ENCODE measurements around the gene CDIPT. TPM values are rescaled to one million over a fixed set of nuclear protein-coding genes. Genes with fewer than 3 reads are reported as not detected.
A peak's percentile ranks its signal among the peaks of the same experiment; 100 is the strongest.

The CDIPT gene
- total RNA-seq, 1 donor from 2014 or later = 37.5 TPM

- Mint-ChIP-seq H3K4me1 (peaks cover 19% of the 10 kb centered on the region), H3K9me3 (no peaks in the 10 kb centered on the region), H3K27me3 (ENCODE audit: low read depth) (peaks cover 4% of the 10 kb centered on the region), H3K36me3 (ENCODE audit: low read depth) (peaks cover under 1% of the 10 kb centered on the region), H3K27ac (ENCODE audit: unreplicated experiment) (no peak overlapping the region), H3K4me3 (no peak overlapping the region)
- no peak for TF ChIP-seq CTCF (conservative IDR thresholded peaks at IDR 0.05)
- DNase-seq (ENCODE audit: low read depth, low spot score) = no peak
These were observed 38.4 kb downstream of the CDIPT start for GRCh38 chr16:29824589-29825144.

GRCh38 chr16:29821643-29822115 lies 41.3 kb downstream of the CDIPT start:
- H3K4me3 Mint-ChIP-seq = peak overlapping the region; percentile 59
- no peak for TF ChIP-seq CTCF (conservative IDR thresholded peaks at IDR 0.05)
- peaks cover 42% of the 10 kb centered on the region for H3K4me1 Mint-ChIP-seq
- peaks cover 11% of the 10 kb centered on the region for H3K36me3 Mint-ChIP-seq (ENCODE audit: low read depth)
- H3K9me3 Mint-ChIP-seq = no peaks in the 10 kb centered on the region
- H3K27me3 Mint-ChIP-seq (ENCODE audit: low read depth) = no peaks in the 10 kb centered on the region
- DNase-seq (ENCODE audit: low read depth, low spot score) = no peak
- H3K27ac Mint-ChIP-seq (ENCODE audit: unreplicated experiment) = no peak overlapping the region

GRCh38 chr16:29820730-29821642 lies 42.0 kb downstream of the CDIPT start:
- H3K9me3 Mint-ChIP-seq = no peaks in the 10 kb centered on the region
- H3K36me3 Mint-ChIP-seq (ENCODE audit: low read depth) = peaks cover 11% of the 10 kb centered on the region
- H3K27me3 Mint-ChIP-seq (ENCODE audit: low read depth) = peaks cover under 1% of the 10 kb centered on the region
- no peak for TF ChIP-seq CTCF (conservative IDR thresholded peaks at IDR 0.05)
- H3K27ac Mint-ChIP-seq (ENCODE audit: unreplicated experiment) = no peak overlapping the region
- H3K4me3 Mint-ChIP-seq = peak overlapping the region; percentile 38
- no peak for DNase-seq (ENCODE audit: low read depth, low spot score)
- peaks cover 45% of the 10 kb centered on the region for H3K4me1 Mint-ChIP-seq

GRCh38 chr16:29820271-29820701 lies 42.7 kb downstream of the CDIPT start, which contains the start of gene MVP:
Gene MVP, plus strand, starts transcription at chr16:29820462. Its CDS starts 10,088 bp downstream, at chr16:29830550.
- no peak for DNase-seq (ENCODE audit: low read depth, low spot score)
- peak within 1 kb of the TSS; percentile 38 for H3K4me3 Mint-ChIP-seq
- TF ChIP-seq CTCF (conservative IDR thresholded peaks at IDR 0.05) = no peak
- H3K27me3 Mint-ChIP-seq (ENCODE audit: low read depth) = peaks cover 4% of the 10 kb centered on the region
- peaks cover 11% of the 10 kb centered on the region for H3K36me3 Mint-ChIP-seq (ENCODE audit: low read depth)
- H3K27ac Mint-ChIP-seq (ENCODE audit: unreplicated experiment) = no peak within 1 kb of the TSS
- H3K4me1 Mint-ChIP-seq = peaks cover 50% of the 10 kb centered on the region
- no peaks in the 10 kb centered on the region for H3K9me3 Mint-ChIP-seq

GRCh38 chr16:29819506-29819905 lies 43.5 kb downstream of the CDIPT start:
- H3K4me3 Mint-ChIP-seq = peak overlapping the region; percentile 38
- peaks cover 54% of the 10 kb centered on the region for H3K4me1 Mint-ChIP-seq
- H3K27ac Mint-ChIP-seq (ENCODE audit: unreplicated experiment) = no peak overlapping the region
- H3K36me3 Mint-ChIP-seq (ENCODE audit: low read depth) = peaks cover 11% of the 10 kb centered on the region
- TF ChIP-seq CTCF (conservative IDR thresholded peaks at IDR 0.05) = no peak
- H3K9me3 Mint-ChIP-seq = no peaks in the 10 kb centered on the region
- DNase-seq (ENCODE audit: low read depth, low spot score) = no peak
- peaks cover 4% of the 10 kb centered on the region for H3K27me3 Mint-ChIP-seq (ENCODE audit: low read depth)
